Hindlimb muscle (tissue), 1 donor: ENCODE measurements around the gene UTP18. TPM values are rescaled to one million over a fixed set of nuclear protein-coding genes. Genes with fewer than 3 reads are reported as not detected.

Experiments
- DNase-seq: peaks from one replicate; pipeline ENCODE4 v3.0.0-alpha.2; 2013
- polyA plus RNA-seq: library from polyadenylated mRNA; unstranded; fragments of 120-200 nt; gene quantifications from one replicate; pipeline ENCODE4 v1.2.1, GENCODE V29; 2013; ENCODE audit not compliant: insufficient read length

The UTP18 gene
- polyA plus RNA-seq, 1 donor, result 25.6 TPM

DNA sequence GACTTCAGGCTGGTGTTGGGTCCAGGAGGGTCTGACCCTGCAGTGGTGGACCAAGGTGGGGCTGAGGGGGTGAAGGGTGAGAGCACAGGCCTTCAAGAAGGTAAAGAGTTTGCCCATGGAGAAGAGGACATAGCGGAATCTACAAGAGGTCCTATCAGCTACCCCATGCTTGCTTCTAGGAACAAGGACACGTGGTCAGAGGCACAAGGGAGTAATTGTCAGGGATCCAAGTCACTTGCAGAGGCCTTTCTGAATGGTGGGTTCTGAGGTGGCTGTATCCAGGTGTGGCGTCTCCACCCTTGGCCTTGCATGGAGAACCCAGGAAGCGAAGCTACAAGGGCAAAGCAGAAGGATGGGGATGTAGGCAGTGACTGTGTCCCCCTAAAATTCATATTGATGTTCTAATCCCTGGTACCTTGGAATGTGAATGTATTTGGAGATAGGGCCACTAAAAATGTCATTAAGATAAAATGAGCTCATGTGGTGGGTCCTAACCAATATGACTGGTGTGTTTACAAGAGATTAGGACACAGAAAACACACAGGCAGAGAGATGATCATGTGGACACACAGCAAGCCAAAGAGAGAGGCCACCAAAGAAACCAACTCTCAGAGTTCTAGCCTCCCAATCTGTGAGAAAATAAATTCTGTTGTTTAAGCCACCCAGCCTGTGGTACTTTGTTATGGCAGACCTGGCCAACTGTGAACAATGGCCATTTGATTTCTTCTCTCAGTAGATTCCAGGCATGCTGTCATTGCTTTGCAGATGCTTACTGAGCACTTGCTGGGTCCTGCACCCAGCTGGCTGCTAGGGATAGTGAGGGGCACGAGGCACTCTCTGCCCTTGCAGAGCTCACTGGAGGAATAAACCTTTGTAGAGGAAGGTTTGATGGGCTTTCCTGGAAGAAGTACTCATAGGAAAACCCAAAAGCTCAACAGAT is 75.8 kb downstream of the UTP18 start:
- no peak for DNase-seq

DNA sequence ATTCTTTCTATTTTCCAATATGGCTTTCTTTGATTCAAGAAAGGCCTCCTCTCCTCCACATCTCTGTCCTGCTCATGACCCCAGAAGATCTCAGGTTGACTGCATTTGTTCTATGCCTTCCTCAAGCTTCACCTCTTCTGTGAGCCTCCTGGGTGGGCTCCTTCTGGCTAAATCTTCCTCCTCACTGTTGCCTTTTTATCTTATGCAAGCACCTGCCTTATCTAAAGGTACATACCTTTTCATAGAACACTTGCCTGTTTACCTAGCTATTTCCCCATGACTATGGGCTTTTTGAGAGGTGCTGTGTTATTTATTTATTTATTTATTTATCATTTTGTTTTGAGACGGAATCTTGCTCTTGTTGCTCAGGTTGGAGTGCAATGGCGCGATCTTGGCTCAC is 81.1 kb downstream of the UTP18 start:
- no peak for DNase-seq

DNA sequence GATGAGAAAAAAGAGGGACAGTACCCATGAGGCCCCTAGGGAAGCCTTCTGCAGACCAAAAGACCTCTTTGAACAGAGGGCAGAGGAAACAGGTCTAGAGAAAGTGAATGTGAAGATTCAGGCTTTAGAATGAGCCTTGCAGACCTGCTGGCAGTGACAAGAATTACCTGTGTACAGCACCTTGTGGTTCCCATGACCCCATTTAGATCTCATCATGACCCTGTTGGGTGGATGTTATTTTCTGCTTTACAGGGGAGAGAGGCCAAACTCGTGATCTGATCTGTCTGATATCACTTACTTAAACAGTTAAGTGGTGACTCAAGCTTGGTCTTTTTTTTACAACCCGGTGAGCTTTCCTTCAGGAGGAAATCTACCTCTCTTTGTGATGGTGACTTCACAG is 81.9 kb downstream of the UTP18 start:
- DNase-seq, result no peak

DNA sequence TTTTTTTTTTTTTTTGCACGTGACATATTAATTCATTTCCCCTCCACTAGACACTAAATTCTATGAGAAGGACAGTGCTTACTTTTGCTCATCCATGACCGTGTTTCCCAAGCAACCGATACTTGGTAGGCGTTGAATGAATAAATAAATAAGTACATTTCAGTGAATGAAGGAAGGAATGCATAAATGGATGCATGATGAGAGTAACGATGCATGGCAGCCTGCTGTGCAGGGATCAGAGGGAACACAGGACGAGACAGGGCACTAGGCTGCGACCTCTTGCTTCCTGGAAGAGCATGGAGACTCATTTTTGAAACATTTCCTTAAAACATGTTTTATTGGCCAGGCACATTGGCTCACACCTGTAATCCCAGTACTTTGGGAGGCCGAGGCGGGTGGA is 84.2 kb downstream of the UTP18 start:
- no peak for DNase-seq

DNA sequence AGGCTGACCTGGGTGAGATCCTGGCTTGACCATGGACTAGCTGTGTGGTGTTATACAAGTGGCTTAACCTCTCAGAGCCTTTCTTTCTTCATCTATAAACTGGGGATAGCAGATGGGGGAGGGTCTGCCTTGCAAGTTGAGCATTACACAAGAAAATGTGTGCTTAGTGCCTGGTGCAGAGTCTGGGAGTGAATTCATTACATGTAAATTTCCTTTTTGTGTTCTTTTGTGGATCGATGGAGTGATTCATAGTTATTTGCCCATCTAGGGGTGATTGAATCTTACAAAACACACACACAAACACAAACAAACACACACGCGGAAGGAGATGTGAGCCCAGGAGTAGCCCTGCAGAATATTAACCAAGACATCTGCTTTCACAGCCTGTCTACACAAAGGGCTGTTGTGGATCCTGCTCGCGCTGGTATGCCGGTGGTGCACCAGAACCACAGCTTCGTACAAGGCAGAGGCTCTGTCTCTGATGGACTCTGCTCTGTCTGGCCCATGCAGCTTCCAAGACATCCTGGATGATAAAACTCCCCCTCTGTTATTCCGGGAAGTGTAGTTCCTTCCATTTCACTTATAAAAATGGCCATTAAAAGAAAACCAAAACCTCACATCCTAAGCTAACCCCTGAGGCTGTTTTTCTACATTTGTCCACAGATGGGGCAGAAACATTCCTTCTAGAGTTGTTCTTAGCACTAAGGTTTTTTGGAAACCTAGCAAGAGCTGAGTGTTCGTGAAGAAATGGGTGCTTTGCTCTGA is 86.1 kb downstream of the UTP18 start:
- DNase-seq, result no peak

Other genes starting within 250 kb of the UTP18 start
- 62.5 TPM for gene SPAG9, start 139.7 kb upstream of the UTP18 start, polyA plus RNA-seq
- gene NME1, start 107.0 kb upstream of the UTP18 start, polyA plus RNA-seq, result 47.7 TPM
- 313 TPM for gene NME2, start 94.1 kb upstream of the UTP18 start, polyA plus RNA-seq
- gene MBTD1, start 497 bp upstream of the UTP18 start, polyA plus RNA-seq, result 24.7 TPM